Activated T-cell treated with anti-CD3 and anti-CD28 coated beads, Interleukin-2, amount 50 U/mL, for 1 hour (primary cell): ENCODE measurements around the gene ADISSP.

ENCODE experiments used
- DNase-seq: peaks from one replicate; pipeline ENCODE4 v3.0.0-alpha.2; 2020

ADISSP gene

GRCh38 chr20:3753501-3754275 is 13.9 kb downstream of the ADISSP start:
- no peak for DNase-seq

GRCh38 chr20:3753098-3753497 is 14.5 kb downstream of the ADISSP start:
- peak; percentile 59 for DNase-seq

- no peak for DNase-seq
Observed at GRCh38 chr20:3752386-3752759, 15.2 kb downstream of the ADISSP start.

- peak; percentile 54 for DNase-seq
Observed at GRCh38 chr20:3751675-3752385, 15.7 kb downstream of the ADISSP start.

- DNase-seq = no peak
Observed at GRCh38 chr20:3751305-3751674, 16.3 kb downstream of the ADISSP start.

GRCh38 chr20:3749689-3750531 is 17.6 kb downstream of the ADISSP start:
- DNase-seq = peak; percentile 41

- no peak for DNase-seq
Observed at GRCh38 chr20:3749087-3749688, 18.4 kb downstream of the ADISSP start.

- DNase-seq = no peak
Observed at GRCh38 chr20:3748073-3748472, 19.5 kb downstream of the ADISSP start.

GRCh38 chr20:3747471-3747870 is 20.1 kb downstream of the ADISSP start:
- DNase-seq = no peak

GRCh38 chr20:3745686-3746173 is 21.8 kb downstream of the ADISSP start:
- DNase-seq = no peak

GRCh38 chr20:3744806-3745685 is 22.5 kb downstream of the ADISSP start:
- DNase-seq = peak; percentile 75

- DNase-seq = no peak
Observed at GRCh38 chr20:3744037-3744436, 23.5 kb downstream of the ADISSP start.

- no peak for DNase-seq
Observed at GRCh38 chr20:3743251-3743650, 24.3 kb downstream of the ADISSP start.

GRCh38 chr20:3741836-3742458 is 25.6 kb downstream of the ADISSP start:
- no peak for DNase-seq

GRCh38 chr20:3740615-3741301 is 26.8 kb downstream of the ADISSP start:
- DNase-seq = no peak

- DNase-seq = no peak
Observed at GRCh38 chr20:3739926-3740451, 27.6 kb downstream of the ADISSP start.

- no peak for DNase-seq
Observed at GRCh38 chr20:3739054-3739925, 28.3 kb downstream of the ADISSP start.

GRCh38 chr20:3738111-3739053 is 29.2 kb downstream of the ADISSP start:
- no peak for DNase-seq
